H9 (cell line): ENCODE measurements around the gene PKNOX2. TPM values are rescaled to one million over a fixed set of nuclear protein-coding genes. Genes with fewer than 3 reads are reported as not detected.

Experiments used
- DNase-seq: peaks from one replicate; pipeline ENCODE4 v3.0.0-alpha.2; 2017
- H2AFZ ChIP-seq: one replicate; pipeline ENCODE4 v1.6.1; 2013; ENCODE audit warnings: mild to moderate bottlenecking, low read length, control low read depth, moderate library complexity
- H2AK5ac ChIP-seq: 2 replicates; pipeline ENCODE4 v1.6.1; 2013; ENCODE audit warnings: low read length, control low read depth, mixed read lengths; ENCODE audit not compliant: insufficient read length
- H2BK120ac ChIP-seq: one replicate; pipeline ENCODE4 v1.6.1; 2013; ENCODE audit warnings: low read depth, mild to moderate bottlenecking, low read length, control low read depth, inconsistent platforms; ENCODE audit not compliant: poor library complexity, severe bottlenecking
- H2BK12ac ChIP-seq: 2 replicates; pipeline ENCODE4 v1.6.1; 2013; ENCODE audit warnings: low read length, control low read depth, mixed read lengths, low read depth; ENCODE audit not compliant: insufficient read length
- H2BK15ac ChIP-seq: 2 replicates; pipeline ENCODE4 v1.6.1; 2013; ENCODE audit warnings: low read depth, low read length, control low read depth
- H2BK20ac ChIP-seq: one replicate; pipeline ENCODE4 v1.6.1; 2013; ENCODE audit warnings: low read depth, mild to moderate bottlenecking, low read length, control low read depth, inconsistent platforms; ENCODE audit not compliant: poor library complexity, severe bottlenecking
- H2BK5ac ChIP-seq: 2 replicates; pipeline ENCODE4 v1.6.1; 2013; ENCODE audit warnings: low read length, control low read depth, mixed read lengths; ENCODE audit not compliant: insufficient read length
- H3K14ac ChIP-seq: 2 replicates; pipeline ENCODE4 v1.6.1; 2013; ENCODE audit warnings: low read length, control low read depth; ENCODE audit not compliant: insufficient read depth
- H3K18ac ChIP-seq: 2 replicates; pipeline ENCODE4 v1.6.1; 2013; ENCODE audit warnings: low read depth, mild to moderate bottlenecking, mixed read lengths, low read length, control low read depth; ENCODE audit not compliant: insufficient read length
- H3K23ac ChIP-seq: 2 replicates; pipeline ENCODE4 v1.6.1; 2013; ENCODE audit warnings: low read length, control low read depth, mixed read lengths, low read depth; ENCODE audit not compliant: insufficient read length
- H3K23me2 ChIP-seq: 2 replicates; pipeline ENCODE4 v1.6.1; 2013; ENCODE audit warnings: low read depth, mild to moderate bottlenecking, mixed read lengths, low read length, control low read depth; ENCODE audit not compliant: insufficient read length, poor library complexity, severe bottlenecking
- H3K27ac ChIP-seq: 2 replicates; pipeline ENCODE4 v1.5.1; 2013; ENCODE audit warnings: low read length, control low read depth, mixed read lengths, low read depth; ENCODE audit not compliant: insufficient read length
- H3K27me3 ChIP-seq: 2 replicates; pipeline ENCODE4 v1.6.1; 2013; ENCODE audit warnings: low read length, control low read depth, inconsistent platforms; ENCODE audit not compliant: insufficient read depth
- H3K4ac ChIP-seq: 2 replicates; pipeline ENCODE4 v1.6.1; 2013; ENCODE audit warnings: low read depth, mild to moderate bottlenecking, control low read depth, inconsistent platforms, low read length, moderate library complexity
- H3K4me1 ChIP-seq: 2 replicates; pipeline ENCODE4 v1.6.1; 2013; ENCODE audit warnings: low read length, control low read depth, inconsistent platforms; ENCODE audit not compliant: insufficient read depth
- H3K4me2 ChIP-seq: 2 replicates; pipeline ENCODE4 v1.6.1; 2013; ENCODE audit warnings: low read length, control low read depth, mixed read lengths; ENCODE audit not compliant: insufficient read length, insufficient read depth
- H3K56ac ChIP-seq: 2 replicates; pipeline ENCODE4 v1.6.1; 2013; ENCODE audit warnings: low read depth, mild to moderate bottlenecking, mixed read lengths, low read length, control low read depth; ENCODE audit not compliant: insufficient read length
- H3K79me1 ChIP-seq: 2 replicates; pipeline ENCODE4 v1.6.1; 2013; ENCODE audit warnings: low read depth, mild to moderate bottlenecking, moderate library complexity, low read length, control low read depth, inconsistent platforms; ENCODE audit not compliant: insufficient read depth, poor library complexity, severe bottlenecking
- H3K79me2 ChIP-seq: 2 replicates; pipeline ENCODE4 v1.6.1; 2013; ENCODE audit warnings: low read length, control low read depth, inconsistent platforms; ENCODE audit not compliant: insufficient read depth
- H3K9ac ChIP-seq: 2 replicates; pipeline ENCODE4 v1.6.1; 2013; ENCODE audit warnings: low read length, control low read depth, mixed read lengths; ENCODE audit not compliant: insufficient read length; ENCODE audit errors: extremely low read depth
- H3K9me3 ChIP-seq: one replicate; pipeline ENCODE4 v1.6.1; 2013; ENCODE audit warnings: low read depth, low read length, inconsistent platforms; ENCODE audit not compliant: control insufficient read depth
- H3T11ph ChIP-seq: one replicate; pipeline ENCODE4 v1.6.1; 2013; ENCODE audit warnings: mild to moderate bottlenecking, low read length, control low read depth, inconsistent platforms
- H4K20me1 ChIP-seq: one replicate; pipeline ENCODE4 v1.6.1; 2013; ENCODE audit not compliant: control insufficient read depth, insufficient read length, insufficient read depth
- H4K5ac ChIP-seq: 2 replicates; pipeline ENCODE4 v1.6.1; 2013; ENCODE audit warnings: low read depth, mild to moderate bottlenecking, mixed read lengths, low read length, control low read depth; ENCODE audit not compliant: insufficient read length
- H4K8ac ChIP-seq: replicated peaks from 2 replicates; pipeline ENCODE4 v1.6.1; 2013; ENCODE audit warnings: low read length, control low read depth, mixed read lengths, low read depth; ENCODE audit not compliant: insufficient read length
- H4K91ac ChIP-seq: 2 replicates; pipeline ENCODE4 v1.6.1; 2013; ENCODE audit warnings: low read depth, mild to moderate bottlenecking, moderate library complexity, mixed read lengths, low read length, control low read depth; ENCODE audit not compliant: insufficient read length
- H3K27ac Mint-ChIP-seq, 3 experiments: 2 replicates in 2 of 3; 3 replicates in 1 of 3; pipeline ENCODE4 v1.8.0; 2020 to 2021; ENCODE audit warnings: mixed read lengths in 3 of 3, mild to moderate bottlenecking in 1 of 3, moderate library complexity in 1 of 3
- H3K27me3 Mint-ChIP-seq: 2 replicates; pipeline ENCODE4 v1.8.0; 2021; ENCODE audit warnings: low read depth, mild to moderate bottlenecking, moderate library complexity, mixed read lengths
- H3K36me3 Mint-ChIP-seq, 3 experiments: 2 replicates in 2 of 3; 3 replicates in 1 of 3; pipeline ENCODE4 v1.8.0; 2020 to 2021; ENCODE audit warnings: low read depth in 3 of 3, mixed read lengths in 3 of 3; ENCODE audit not compliant: insufficient read depth in 1 of 3
- H3K4me1 Mint-ChIP-seq, 2 experiments: 2 replicates each; pipeline ENCODE4 v1.8.0; 2020; ENCODE audit warnings: mixed read lengths in 2 of 2
- H3K4me3 Mint-ChIP-seq, 2 experiments: 2 replicates in 1 of 2; 3 replicates in 1 of 2; pipeline ENCODE4 v1.8.0; 2020 to 2021; ENCODE audit warnings: mild to moderate bottlenecking in 2 of 2, mixed read lengths in 2 of 2, moderate library complexity in 1 of 2
- H3K9me3 Mint-ChIP-seq, 2 experiments: 2 replicates in 1 of 2; 3 replicates in 1 of 2; pipeline ENCODE4 v1.8.0; 2020; ENCODE audit warnings: mild to moderate bottlenecking in 2 of 2, mixed read lengths in 2 of 2, moderate library complexity in 1 of 2
- WGBS: extraction: QIAGEN DNeasy Blood & Tissue Kit; methylation state at CpG from one replicate; pipeline ENCODE4 v1.1.7; 2013; ENCODE audit warnings: missing lambda C conversion rate, low lambda C conversion rate, mixed read lengths; ENCODE audit not compliant: insufficient read length; ENCODE audit errors: extremely low coverage; 5-methylcytosine and 5-hydroxymethylcytosine counted together
- total RNA-seq: library from RNA; stranded (reverse); gene quantifications from 2 replicates; pipeline ENCODE4 v1.2.1, GENCODE V29; 2021
- TF ChIP-seq, protein P1 (sequence below): fragments of 200-600 bp; sonication (generic); conservative IDR thresholded peaks from 3 replicates; pipeline ENCODE4 v1.8.0; 2021; ENCODE audit warnings: antibody characterized with exemption, mild to moderate bottlenecking

Gene PKNOX2
- total RNA-seq, 1 experiment from 2014 or later = 1.3 TPM

GRCh38 chr11:125199915-125200314, 35.4 kb downstream of the PKNOX2 start:
- H2BK20ac ChIP-seq = no peak overlapping the region
- no peak overlapping the region for H3K23ac ChIP-seq
- H4K91ac ChIP-seq = no peak overlapping the region
- no peak overlapping the region for H3K9ac ChIP-seq
- no peak overlapping the region for H3K18ac ChIP-seq
- TF ChIP-seq, protein P1, sequence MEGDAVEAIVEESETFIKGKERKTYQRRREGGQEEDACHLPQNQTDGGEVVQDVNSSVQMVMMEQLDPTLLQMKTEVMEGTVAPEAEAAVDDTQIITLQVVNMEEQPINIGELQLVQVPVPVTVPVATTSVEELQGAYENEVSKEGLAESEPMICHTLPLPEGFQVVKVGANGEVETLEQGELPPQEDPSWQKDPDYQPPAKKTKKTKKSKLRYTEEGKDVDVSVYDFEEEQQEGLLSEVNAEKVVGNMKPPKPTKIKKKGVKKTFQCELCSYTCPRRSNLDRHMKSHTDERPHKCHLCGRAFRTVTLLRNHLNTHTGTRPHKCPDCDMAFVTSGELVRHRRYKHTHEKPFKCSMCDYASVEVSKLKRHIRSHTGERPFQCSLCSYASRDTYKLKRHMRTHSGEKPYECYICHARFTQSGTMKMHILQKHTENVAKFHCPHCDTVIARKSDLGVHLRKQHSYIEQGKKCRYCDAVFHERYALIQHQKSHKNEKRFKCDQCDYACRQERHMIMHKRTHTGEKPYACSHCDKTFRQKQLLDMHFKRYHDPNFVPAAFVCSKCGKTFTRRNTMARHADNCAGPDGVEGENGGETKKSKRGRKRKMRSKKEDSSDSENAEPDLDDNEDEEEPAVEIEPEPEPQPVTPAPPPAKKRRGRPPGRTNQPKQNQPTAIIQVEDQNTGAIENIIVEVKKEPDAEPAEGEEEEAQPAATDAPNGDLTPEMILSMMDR = no peak
- no peaks in the 10 kb centered on the region for H3K9me3 ChIP-seq
- no peak overlapping the region for H3K27ac ChIP-seq
- no peaks in the 10 kb centered on the region for H3K27me3 ChIP-seq
- H2BK15ac ChIP-seq = no peak overlapping the region
- no peaks in the 10 kb centered on the region; a peak in 1 of 5 replicates for H3K9me3 Mint-ChIP-seq
- no peak overlapping the region for H3K56ac ChIP-seq
- peaks cover 0 to 3% (median 0%) of the 10 kb centered on the region in 3 experiments; a peak in 1 of 7 replicates for H3K36me3 Mint-ChIP-seq
- H3K4me1 Mint-ChIP-seq = peaks cover 33 to 53% of the 10 kb centered on the region in 2 experiments
- H2BK12ac ChIP-seq = no peak overlapping the region
- no peak overlapping the region for H3K4me2 ChIP-seq
- no peak overlapping the region for H2AK5ac ChIP-seq
- H2BK5ac ChIP-seq = no peak overlapping the region
- no peak overlapping the region for H3T11ph ChIP-seq
- no peak overlapping the region for H3K4me3 Mint-ChIP-seq
- no peaks in the 10 kb centered on the region; the same call in 1 of the 2 replicates for H3K4me1 ChIP-seq
- no peak overlapping the region for H2BK120ac ChIP-seq
- peaks cover 40% of the 10 kb centered on the region for H3K27me3 Mint-ChIP-seq
- no peak overlapping the region for H4K5ac ChIP-seq
- H3K23me2 ChIP-seq = no peaks in the 10 kb centered on the region
- WGBS = no CpG with 5 or more reads among the region's 2 CpGs
- no peak overlapping the region for H3K4ac ChIP-seq
- no peaks in the 10 kb centered on the region for H4K20me1 ChIP-seq
- no peak overlapping the region for H3K14ac ChIP-seq
- no peak for DNase-seq
- H3K27ac Mint-ChIP-seq = no peak overlapping the region
- H3K79me2 ChIP-seq = no peaks in the 10 kb centered on the region
- H2AFZ ChIP-seq = no peak overlapping the region
- H4K8ac ChIP-seq = no peak overlapping the region
- no peaks in the 10 kb centered on the region for H3K79me1 ChIP-seq
